Measurements from ENCODE around the gene GALNT5.
"Not testable (repeated sequence)": the region's sequence is repeated elsewhere in the genome, so short reads cannot be mapped to it uniquely, and the experiment has no call there.

Gene GALNT5

GRCh38 chr2:157333304-157334047 is 76.0 kb downstream of the GALNT5 start:
- peak; percentile 45 for DNase-seq

- DNase-seq = no peak
Measured at GRCh38 chr2:157334335-157334734, 76.8 kb downstream of the GALNT5 start.

DNA sequence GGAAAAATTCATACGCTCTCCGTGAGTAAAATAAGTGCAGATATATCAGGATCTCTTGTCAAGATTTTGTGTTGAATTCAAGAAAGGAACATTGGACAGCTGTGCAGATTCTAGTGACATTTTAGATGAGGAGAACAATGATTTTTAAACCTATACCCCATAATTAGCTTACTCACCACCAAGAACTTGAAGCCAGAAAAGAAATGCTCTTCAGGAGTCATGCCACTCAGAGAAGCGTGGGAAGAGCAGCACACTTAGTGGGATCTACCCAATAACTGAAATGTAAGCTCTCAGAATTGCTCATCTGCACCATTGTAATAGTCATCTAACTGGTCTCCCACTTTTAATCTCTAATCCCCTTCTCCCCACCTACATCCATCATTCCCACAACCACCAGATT is 77.3 kb downstream of the GALNT5 start:
- no peak for DNase-seq

GRCh38 chr2:157336137-157337010 is 78.9 kb downstream of the GALNT5 start:
- DNase-seq = peak; percentile 61

DNA sequence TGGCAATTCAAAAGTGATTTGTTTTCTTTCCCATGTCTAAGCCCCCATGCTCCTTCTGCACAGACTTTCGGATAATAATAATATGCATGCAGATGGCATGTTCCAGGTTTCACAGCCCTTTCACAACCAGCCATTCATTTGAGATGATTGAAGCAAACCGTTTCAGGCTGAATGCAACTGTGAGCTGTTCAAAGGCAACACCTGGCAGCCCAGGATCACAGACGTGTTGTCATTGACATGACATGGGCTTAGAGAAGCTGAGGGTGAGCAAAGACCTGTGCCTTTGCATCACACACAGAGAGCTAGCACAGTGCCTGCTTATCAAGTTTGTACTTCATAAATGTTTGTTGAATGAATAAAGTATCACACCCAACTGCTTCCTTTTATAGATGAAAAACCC is 80.5 kb downstream of the GALNT5 start:
- no peak for DNase-seq

DNA sequence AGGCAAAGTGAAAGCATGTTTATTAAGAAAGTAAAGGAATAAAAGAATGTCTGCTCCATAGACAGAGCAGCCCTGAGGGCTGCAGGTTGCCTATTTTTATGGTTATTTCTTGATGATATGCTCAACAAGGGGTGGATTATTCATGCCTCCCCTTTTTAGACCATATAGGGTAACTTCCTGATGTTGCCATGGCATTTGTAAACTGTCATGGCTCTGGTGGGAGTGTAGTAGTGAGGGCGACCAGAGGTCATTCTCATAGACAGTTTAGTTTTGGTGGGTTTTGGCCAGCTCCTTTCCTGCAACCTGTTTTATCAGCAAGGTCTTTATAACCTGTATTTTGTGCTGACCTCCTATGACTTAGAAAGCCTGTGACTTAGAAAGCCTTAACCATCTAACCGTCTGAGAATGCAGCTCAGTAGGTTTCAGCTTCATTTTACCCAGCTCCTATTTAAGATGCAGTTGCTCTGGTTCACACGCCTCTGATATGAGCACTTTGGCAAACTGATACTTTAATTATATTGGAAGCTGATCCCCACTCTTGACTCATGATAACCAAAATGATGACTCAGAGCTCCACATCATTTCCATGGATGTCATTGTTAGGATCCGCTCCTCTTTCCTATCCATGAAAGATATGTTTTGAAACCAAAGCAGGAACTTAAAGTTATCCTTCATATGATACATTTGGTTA is 82.6 kb downstream of the GALNT5 start:
- no peak for DNase-seq

DNA sequence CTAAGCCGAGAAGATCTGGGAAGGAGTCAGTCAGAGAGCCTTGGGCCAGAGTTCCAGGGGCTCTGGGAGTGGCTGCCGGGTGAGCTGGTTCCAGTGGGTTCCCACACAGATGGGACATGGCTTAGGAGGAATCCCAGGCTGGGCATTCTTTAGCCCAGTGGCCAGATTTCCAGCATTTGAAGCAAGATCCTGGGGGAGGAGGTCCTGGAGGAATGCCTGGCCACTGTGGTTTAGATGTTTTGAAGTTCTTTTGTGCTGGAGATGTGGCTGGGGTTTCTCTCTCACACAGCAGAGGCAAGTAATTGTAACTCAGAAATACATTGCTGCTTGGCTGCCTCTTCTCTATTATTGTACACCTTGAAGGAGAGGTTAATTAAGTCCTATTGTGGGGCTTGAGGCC is 83.9 kb downstream of the GALNT5 start:
- not testable (repeated sequence) for DNase-seq

- no peak for DNase-seq
Measured at GRCh38 chr2:157345647-157346389, 88.3 kb downstream of the GALNT5 start.

DNA sequence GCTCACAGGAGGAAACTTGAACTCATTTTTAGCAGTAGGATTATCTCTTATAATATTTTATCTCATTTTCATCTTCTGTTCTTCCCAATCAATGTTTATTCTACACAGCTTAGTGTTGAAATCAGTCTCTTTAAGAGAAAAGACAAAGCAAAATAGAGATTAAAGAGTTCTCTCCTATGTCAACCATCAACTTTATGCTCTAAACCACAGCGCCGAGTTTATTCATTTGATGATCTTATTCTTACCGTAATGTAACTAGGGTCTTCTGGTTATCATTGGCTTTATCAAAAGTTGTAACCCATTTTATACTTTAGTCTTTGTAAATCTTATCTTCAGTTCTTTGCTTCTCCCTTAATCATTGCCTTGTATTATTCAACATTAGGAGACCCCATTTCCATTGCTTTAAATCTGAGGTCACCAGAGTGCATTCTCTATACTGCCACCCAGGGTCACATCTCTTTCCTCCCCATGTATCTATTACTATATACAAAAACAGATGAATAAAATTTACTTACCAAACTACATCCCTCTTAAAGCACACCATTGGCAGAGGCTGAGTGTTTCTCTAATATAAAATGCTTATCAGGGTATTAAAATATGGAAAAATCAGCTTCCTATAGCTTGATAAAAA is 90.9 kb downstream of the GALNT5 start:
- no peak for DNase-seq

- DNase-seq = no peak
Measured at GRCh38 chr2:157349949-157350515, 92.5 kb downstream of the GALNT5 start.

GRCh38 chr2:157355618-157356017 is 98.1 kb downstream of the GALNT5 start:
- DNase-seq = no peak

- no peak for DNase-seq
Measured at GRCh38 chr2:157359628-157360027, 102.1 kb downstream of the GALNT5 start.

GRCh38 chr2:157361526-157361925 is 104.0 kb downstream of the GALNT5 start:
- no peak for DNase-seq

DNA sequence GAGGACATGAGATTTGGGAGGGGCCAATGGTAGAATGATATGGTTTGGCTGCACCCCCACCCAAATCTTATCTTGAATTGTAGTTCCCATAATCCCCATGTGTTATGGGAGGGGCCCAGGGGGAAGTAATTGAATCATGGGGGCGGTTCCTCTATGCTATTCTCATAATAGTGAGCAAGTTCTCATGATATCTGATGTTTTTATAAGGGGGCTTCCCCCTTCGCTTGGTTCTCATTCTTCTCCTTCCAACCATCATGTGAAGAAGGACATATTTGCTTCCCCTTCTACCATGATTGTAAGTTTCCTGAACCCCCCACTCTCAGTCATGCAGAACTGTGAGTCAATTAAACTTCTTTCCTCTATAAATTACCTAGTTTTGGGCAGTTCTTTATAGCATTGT is 105.1 kb downstream of the GALNT5 start:
- DNase-seq = no peak

GRCh38 chr2:157363612-157364101 is 106.2 kb downstream of the GALNT5 start:
- peak; percentile 3 for DNase-seq
